NCI-H1694 treated with DMSO at 0.1 percent for 48 hours (cell line): Measurements from ENCODE around the gene NGDN.

ENCODE experiments used
- DNase-seq: peaks from one replicate; lab custom pipeline; 2025; lab: John Stamatoyannopoulos, UW

NGDN gene

GRCh38 chr14:23521785-23522640 lies 52.5 kb downstream of the NGDN start:
- no peak for DNase-seq

GRCh38 chr14:23522643-23523198 lies 53.2 kb downstream of the NGDN start:
- no peak for DNase-seq

GRCh38 chr14:23523229-23524016 lies 53.9 kb downstream of the NGDN start:
- no peak for DNase-seq

GRCh38 chr14:23524954-23525353 lies 55.5 kb downstream of the NGDN start:
- DNase-seq, result no peak

- no peak for DNase-seq
These were observed 56.1 kb downstream of the NGDN start for GRCh38 chr14:23525611-23526010.
